Measurements from ENCODE around the gene HOOK2. TPM values are rescaled to one million over a fixed set of nuclear protein-coding genes. Genes with fewer than 3 reads are reported as not detected.

Gene HOOK2
- total and polyA plus RNA-seq, 2 of the 13 experiments (the other 11 are each of a cell fraction or from before 2014, with no cell fraction given): 9.2 to 12.9 TPM

DNA sequence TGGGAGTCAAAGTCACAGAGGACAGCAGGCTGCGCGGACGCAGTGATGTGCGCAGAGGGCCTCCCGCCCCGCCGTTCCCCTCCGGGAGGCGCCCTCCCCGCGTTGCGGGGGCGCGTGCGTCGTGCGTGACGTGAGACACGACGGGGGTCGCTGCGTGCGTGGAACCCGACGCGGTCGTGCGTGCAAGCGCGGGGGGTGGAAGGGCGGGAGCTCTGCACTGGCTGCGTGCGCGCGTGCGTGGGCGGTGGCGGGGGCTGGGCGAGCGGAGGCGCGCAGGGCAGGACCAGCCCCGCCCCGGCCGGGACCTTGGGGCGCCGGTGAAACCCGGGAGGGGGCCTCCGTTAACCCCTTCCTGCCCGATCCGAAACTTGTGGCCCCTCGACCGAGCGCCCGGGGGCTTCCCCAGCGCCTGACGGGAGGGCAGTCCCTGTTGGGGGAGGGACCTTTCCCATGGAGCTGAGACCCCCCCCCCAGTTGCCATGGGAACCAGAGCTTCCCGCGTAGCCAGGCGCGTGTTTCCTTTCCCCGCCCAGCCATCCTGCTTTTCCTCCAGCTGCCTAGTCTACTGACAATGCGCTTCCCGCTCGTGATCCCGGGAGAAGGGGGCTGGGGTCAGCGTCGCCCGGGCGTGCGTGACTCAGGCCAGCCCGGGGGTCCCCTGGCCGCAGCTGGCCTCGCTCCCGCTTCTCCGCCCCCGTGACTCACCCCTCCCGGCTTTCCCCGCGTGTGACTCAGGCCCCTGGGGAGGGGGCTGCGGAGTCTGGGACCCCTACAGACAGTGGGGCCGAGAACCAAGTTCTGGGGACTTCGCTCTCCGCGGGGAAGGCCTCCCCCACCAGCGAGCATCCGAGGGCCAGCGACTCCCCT is 7.3 kb upstream of the HOOK2 start (continued):
- TF ChIP-seq, protein P1, sequence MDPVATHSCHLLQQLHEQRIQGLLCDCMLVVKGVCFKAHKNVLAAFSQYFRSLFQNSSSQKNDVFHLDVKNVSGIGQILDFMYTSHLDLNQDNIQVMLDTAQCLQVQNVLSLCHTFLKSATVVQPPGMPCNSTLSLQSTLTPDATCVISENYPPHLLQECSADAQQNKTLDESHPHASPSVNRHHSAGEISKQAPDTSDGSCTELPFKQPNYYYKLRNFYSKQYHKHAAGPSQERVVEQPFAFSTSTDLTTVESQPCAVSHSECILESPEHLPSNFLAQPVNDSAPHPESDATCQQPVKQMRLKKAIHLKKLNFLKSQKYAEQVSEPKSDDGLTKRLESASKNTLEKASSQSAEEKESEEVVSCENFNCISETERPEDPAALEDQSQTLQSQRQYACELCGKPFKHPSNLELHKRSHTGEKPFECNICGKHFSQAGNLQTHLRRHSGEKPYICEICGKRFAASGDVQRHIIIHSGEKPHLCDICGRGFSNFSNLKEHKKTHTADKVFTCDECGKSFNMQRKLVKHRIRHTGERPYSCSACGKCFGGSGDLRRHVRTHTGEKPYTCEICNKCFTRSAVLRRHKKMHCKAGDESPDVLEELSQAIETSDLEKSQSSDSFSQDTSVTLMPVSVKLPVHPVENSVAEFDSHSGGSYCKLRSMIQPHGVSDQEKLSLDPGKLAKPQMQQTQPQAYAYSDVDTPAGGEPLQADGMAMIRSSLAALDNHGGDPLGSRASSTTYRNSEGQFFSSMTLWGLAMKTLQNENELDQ (CRISPR knock-in tag; IDR thresholded peaks at IDR 0.05; ENCODE audit: borderline replicate concordance): no peak
- TF ChIP-seq ZNF12 (CRISPR knock-in tag; IDR thresholded peaks at IDR 0.05) (no peak), KDM5B (CRISPR knock-in tag; IDR thresholded peaks at IDR 0.05; ENCODE audit: borderline replicate concordance) (peak; percentile 65; the same call in 1 of the 2 replicates), ZNF709 (CRISPR knock-in tag; IDR thresholded peaks at IDR 0.05) (peak; percentile 45; the same call in 1 of the 2 replicates), TERF1 (CRISPR knock-in tag; IDR thresholded peaks at IDR 0.05) (no peak), IRX3 (CRISPR knock-in tag; IDR thresholded peaks at IDR 0.05; ENCODE audit: borderline replicate concordance, low read depth) (no peak), SATB2 (CRISPR knock-in tag; IDR thresholded peaks at IDR 0.05) (no peak), ZNF780A (CRISPR knock-in tag; IDR thresholded peaks at IDR 0.05) (no peak)
- TF ChIP-seq, protein P2, sequence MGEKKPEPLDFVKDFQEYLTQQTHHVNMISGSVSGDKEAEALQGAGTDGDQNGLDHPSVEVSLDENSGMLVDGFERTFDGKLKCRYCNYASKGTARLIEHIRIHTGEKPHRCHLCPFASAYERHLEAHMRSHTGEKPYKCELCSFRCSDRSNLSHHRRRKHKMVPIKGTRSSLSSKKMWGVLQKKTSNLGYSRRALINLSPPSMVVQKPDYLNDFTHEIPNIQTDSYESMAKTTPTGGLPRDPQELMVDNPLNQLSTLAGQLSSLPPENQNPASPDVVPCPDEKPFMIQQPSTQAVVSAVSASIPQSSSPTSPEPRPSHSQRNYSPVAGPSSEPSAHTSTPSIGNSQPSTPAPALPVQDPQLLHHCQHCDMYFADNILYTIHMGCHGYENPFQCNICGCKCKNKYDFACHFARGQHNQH (CRISPR knock-in tag; IDR thresholded peaks at IDR 0.05): no peak
- TF ChIP-seq, protein P3, sequence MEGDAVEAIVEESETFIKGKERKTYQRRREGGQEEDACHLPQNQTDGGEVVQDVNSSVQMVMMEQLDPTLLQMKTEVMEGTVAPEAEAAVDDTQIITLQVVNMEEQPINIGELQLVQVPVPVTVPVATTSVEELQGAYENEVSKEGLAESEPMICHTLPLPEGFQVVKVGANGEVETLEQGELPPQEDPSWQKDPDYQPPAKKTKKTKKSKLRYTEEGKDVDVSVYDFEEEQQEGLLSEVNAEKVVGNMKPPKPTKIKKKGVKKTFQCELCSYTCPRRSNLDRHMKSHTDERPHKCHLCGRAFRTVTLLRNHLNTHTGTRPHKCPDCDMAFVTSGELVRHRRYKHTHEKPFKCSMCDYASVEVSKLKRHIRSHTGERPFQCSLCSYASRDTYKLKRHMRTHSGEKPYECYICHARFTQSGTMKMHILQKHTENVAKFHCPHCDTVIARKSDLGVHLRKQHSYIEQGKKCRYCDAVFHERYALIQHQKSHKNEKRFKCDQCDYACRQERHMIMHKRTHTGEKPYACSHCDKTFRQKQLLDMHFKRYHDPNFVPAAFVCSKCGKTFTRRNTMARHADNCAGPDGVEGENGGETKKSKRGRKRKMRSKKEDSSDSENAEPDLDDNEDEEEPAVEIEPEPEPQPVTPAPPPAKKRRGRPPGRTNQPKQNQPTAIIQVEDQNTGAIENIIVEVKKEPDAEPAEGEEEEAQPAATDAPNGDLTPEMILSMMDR (CRISPR knock-in tag; IDR thresholded peaks at IDR 0.05): peak; percentile 40; the same call in 1 of the 2 replicates
- TF ChIP-seq, protein P4, sequence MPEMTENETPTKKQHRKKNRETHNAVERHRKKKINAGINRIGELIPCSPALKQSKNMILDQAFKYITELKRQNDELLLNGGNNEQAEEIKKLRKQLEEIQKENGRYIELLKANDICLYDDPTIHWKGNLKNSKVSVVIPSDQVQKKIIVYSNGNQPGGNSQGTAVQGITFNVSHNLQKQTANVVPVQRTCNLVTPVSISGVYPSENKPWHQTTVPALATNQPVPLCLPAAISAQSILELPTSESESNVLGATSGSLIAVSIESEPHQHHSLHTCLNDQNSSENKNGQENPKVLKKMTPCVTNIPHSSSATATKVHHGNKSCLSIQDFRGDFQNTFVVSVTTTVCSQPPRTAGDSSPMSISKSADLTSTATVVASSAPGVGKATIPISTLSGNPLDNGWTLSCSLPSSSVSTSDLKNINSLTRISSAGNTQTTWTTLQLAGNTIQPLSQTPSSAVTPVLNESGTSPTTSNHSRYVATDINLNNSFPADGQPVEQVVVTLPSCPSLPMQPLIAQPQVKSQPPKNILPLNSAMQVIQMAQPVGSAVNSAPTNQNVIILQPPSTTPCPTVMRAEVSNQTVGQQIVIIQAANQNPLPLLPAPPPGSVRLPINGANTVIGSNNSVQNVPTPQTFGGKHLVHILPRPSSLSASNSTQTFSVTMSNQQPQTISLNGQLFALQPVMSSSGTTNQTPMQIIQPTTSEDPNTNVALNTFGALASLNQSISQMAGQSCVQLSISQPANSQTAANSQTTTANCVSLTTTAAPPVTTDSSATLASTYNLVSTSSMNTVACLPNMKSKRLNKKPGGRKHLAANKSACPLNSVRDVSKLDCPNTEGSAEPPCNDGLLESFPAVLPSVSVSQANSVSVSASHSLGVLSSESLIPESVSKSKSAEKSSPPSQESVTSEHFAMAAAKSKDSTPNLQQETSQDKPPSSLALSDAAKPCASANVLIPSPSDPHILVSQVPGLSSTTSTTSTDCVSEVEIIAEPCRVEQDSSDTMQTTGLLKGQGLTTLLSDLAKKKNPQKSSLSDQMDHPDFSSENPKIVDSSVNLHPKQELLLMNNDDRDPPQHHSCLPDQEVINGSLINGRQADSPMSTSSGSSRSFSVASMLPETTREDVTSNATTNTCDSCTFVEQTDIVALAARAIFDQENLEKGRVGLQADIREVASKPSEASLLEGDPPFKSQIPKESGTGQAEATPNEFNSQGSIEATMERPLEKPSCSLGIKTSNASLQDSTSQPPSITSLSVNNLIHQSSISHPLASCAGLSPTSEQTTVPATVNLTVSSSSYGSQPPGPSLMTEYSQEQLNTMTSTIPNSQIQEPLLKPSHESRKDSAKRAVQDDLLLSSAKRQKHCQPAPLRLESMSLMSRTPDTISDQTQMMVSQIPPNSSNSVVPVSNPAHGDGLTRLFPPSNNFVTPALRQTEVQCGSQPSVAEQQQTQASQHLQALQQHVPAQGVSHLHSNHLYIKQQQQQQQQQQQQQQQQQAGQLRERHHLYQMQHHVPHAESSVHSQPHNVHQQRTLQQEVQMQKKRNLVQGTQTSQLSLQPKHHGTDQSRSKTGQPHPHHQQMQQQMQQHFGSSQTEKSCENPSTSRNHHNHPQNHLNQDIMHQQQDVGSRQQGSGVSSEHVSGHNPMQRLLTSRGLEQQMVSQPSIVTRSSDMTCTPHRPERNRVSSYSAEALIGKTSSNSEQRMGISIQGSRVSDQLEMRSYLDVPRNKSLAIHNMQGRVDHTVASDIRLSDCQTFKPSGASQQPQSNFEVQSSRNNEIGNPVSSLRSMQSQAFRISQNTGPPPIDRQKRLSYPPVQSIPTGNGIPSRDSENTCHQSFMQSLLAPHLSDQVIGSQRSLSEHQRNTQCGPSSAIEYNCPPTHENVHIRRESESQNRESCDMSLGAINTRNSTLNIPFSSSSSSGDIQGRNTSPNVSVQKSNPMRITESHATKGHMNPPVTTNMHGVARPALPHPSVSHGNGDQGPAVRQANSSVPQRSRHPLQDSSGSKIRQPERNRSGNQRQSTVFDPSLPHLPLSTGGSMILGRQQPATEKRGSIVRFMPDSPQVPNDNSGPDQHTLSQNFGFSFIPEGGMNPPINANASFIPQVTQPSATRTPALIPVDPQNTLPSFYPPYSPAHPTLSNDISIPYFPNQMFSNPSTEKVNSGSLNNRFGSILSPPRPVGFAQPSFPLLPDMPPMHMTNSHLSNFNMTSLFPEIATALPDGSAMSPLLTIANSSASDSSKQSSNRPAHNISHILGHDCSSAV (CRISPR knock-in tag; IDR thresholded peaks at IDR 0.05; ENCODE audit: borderline replicate concordance): no peak

All from HepG2 (cell line).